ENCODE measurements around the gene TUBA3C.
"Not testable (repeated sequence)": the region's sequence is repeated elsewhere in the genome, so short reads cannot be mapped to it uniquely, and the experiment has no call there.

The TUBA3C gene

GRCh38 chr13:19176981-19177776, 4.4 kb downstream of the TUBA3C start:
- H3K27ac Mint-ChIP-seq; H3K9me3 Mint-ChIP-seq (ENCODE audit: low read depth): not testable (repeated sequence)

GRCh38 chr13:19173752-19174151, 7.9 kb downstream of the TUBA3C start:
- no peaks in the 10 kb centered on the region for H3K27me3 Mint-ChIP-seq
- no peaks in the 10 kb centered on the region for H3K9me3 Mint-ChIP-seq (ENCODE audit: low read depth)
- H3K27ac Mint-ChIP-seq, result no peak overlapping the region
- no peak overlapping the region for H3K4me3 Mint-ChIP-seq
- H3K4me1 Mint-ChIP-seq (ENCODE audit: low read depth), result no peaks in the 10 kb centered on the region
- H3K36me3 Mint-ChIP-seq, result no peaks in the 10 kb centered on the region

More at GRCh38 chr13:19176981-19177776, 4.4 kb downstream of the TUBA3C start:
- not testable (repeated sequence) for H3K36me3 Mint-ChIP-seq; H3K4me1 Mint-ChIP-seq (ENCODE audit: low read depth); H3K4me3 Mint-ChIP-seq; H3K27me3 Mint-ChIP-seq

GRCh38 chr13:19172647-19173030, 9.0 kb downstream of the TUBA3C start:
- H3K36me3 Mint-ChIP-seq, result no peaks in the 10 kb centered on the region
- H3K27ac Mint-ChIP-seq, result no peak overlapping the region
- H3K27me3 Mint-ChIP-seq, result no peaks in the 10 kb centered on the region
- H3K4me3 Mint-ChIP-seq, result no peak overlapping the region
- no peaks in the 10 kb centered on the region for H3K4me1 Mint-ChIP-seq (ENCODE audit: low read depth)
- H3K9me3 Mint-ChIP-seq (ENCODE audit: low read depth), result no peaks in the 10 kb centered on the region

- H3K27ac Mint-ChIP-seq, result no peak overlapping the region
- no peak overlapping the region for H3K4me3 Mint-ChIP-seq
- no peaks in the 10 kb centered on the region for H3K4me1 Mint-ChIP-seq (ENCODE audit: low read depth)
- H3K36me3 Mint-ChIP-seq, result no peaks in the 10 kb centered on the region
- H3K9me3 Mint-ChIP-seq (ENCODE audit: low read depth), result no peaks in the 10 kb centered on the region
- no peaks in the 10 kb centered on the region for H3K27me3 Mint-ChIP-seq
Observed at GRCh38 chr13:19172007-19172646, 9.5 kb downstream of the TUBA3C start.

- no peaks in the 10 kb centered on the region for H3K4me1 Mint-ChIP-seq (ENCODE audit: low read depth)
- no peak overlapping the region for H3K27ac Mint-ChIP-seq
- no peak overlapping the region for H3K4me3 Mint-ChIP-seq
- H3K27me3 Mint-ChIP-seq, result no peaks in the 10 kb centered on the region
- H3K36me3 Mint-ChIP-seq, result no peaks in the 10 kb centered on the region
- H3K9me3 Mint-ChIP-seq (ENCODE audit: low read depth), result no peaks in the 10 kb centered on the region
Observed at GRCh38 chr13:19171563-19171962, 10.1 kb downstream of the TUBA3C start.

- Mint-ChIP-seq H3K4me1 (ENCODE audit: low read depth) (no peaks in the 10 kb centered on the region), H3K36me3 (no peaks in the 10 kb centered on the region), H3K4me3 (no peak overlapping the region), H3K9me3 (ENCODE audit: low read depth) (no peaks in the 10 kb centered on the region), H3K27ac (no peak overlapping the region), H3K27me3 (no peaks in the 10 kb centered on the region)
Observed at GRCh38 chr13:19169991-19170390, 11.6 kb downstream of the TUBA3C start.

- Mint-ChIP-seq H3K27ac (no peak overlapping the region), H3K36me3 (no peaks in the 10 kb centered on the region), H3K9me3 (ENCODE audit: low read depth) (no peaks in the 10 kb centered on the region), H3K27me3 (no peaks in the 10 kb centered on the region), H3K4me3 (no peak overlapping the region), H3K4me1 (ENCODE audit: low read depth) (no peaks in the 10 kb centered on the region)
Observed at GRCh38 chr13:19169496-19169895, 12.1 kb downstream of the TUBA3C start.

- Mint-ChIP-seq H3K27ac (no peak overlapping the region), H3K4me1 (ENCODE audit: low read depth) (no peaks in the 10 kb centered on the region), H3K27me3 (no peaks in the 10 kb centered on the region), H3K4me3 (no peak overlapping the region), H3K9me3 (ENCODE audit: low read depth) (peaks cover 9% of the 10 kb centered on the region), H3K36me3 (peaks cover 2% of the 10 kb centered on the region)
Observed at GRCh38 chr13:19161308-19161707, 20.3 kb downstream of the TUBA3C start.

GRCh38 chr13:19159761-19160420, 21.7 kb downstream of the TUBA3C start:
- Mint-ChIP-seq H3K4me1 (ENCODE audit: low read depth) (no peaks in the 10 kb centered on the region), H3K4me3 (no peak overlapping the region), H3K27me3 (no peaks in the 10 kb centered on the region), H3K36me3 (peaks cover 2% of the 10 kb centered on the region), H3K27ac (no peak overlapping the region), H3K9me3 (ENCODE audit: low read depth) (peaks cover 9% of the 10 kb centered on the region)

- Mint-ChIP-seq H3K27ac (no peak overlapping the region), H3K27me3 (no peaks in the 10 kb centered on the region), H3K4me3 (no peak overlapping the region), H3K9me3 (ENCODE audit: low read depth) (peaks cover 8% of the 10 kb centered on the region), H3K36me3 (peaks cover 2% of the 10 kb centered on the region), H3K4me1 (ENCODE audit: low read depth) (no peaks in the 10 kb centered on the region)
Observed at GRCh38 chr13:19159181-19159580, 22.4 kb downstream of the TUBA3C start.

- Mint-ChIP-seq H3K27ac (no peak overlapping the region), H3K4me1 (ENCODE audit: low read depth) (no peaks in the 10 kb centered on the region), H3K4me3 (no peak overlapping the region), H3K9me3 (ENCODE audit: low read depth) (peaks cover 4% of the 10 kb centered on the region), H3K27me3 (no peaks in the 10 kb centered on the region), H3K36me3 (no peaks in the 10 kb centered on the region)
Observed at GRCh38 chr13:19158526-19159174, 23.0 kb downstream of the TUBA3C start.

- no peak overlapping the region for H3K27ac Mint-ChIP-seq
- no peak overlapping the region for H3K4me3 Mint-ChIP-seq
- no peaks in the 10 kb centered on the region for H3K27me3 Mint-ChIP-seq
- H3K9me3 Mint-ChIP-seq (ENCODE audit: low read depth), result no peaks in the 10 kb centered on the region
- H3K36me3 Mint-ChIP-seq, result no peaks in the 10 kb centered on the region
- H3K4me1 Mint-ChIP-seq (ENCODE audit: low read depth), result no peaks in the 10 kb centered on the region
Observed at GRCh38 chr13:19158006-19158405, 23.6 kb downstream of the TUBA3C start.

- no peak overlapping the region for H3K4me3 Mint-ChIP-seq
- no peaks in the 10 kb centered on the region for H3K4me1 Mint-ChIP-seq (ENCODE audit: low read depth)
- H3K9me3 Mint-ChIP-seq (ENCODE audit: low read depth), result no peaks in the 10 kb centered on the region
- H3K27me3 Mint-ChIP-seq, result no peaks in the 10 kb centered on the region
- no peaks in the 10 kb centered on the region for H3K36me3 Mint-ChIP-seq
- no peak overlapping the region for H3K27ac Mint-ChIP-seq
Observed at GRCh38 chr13:19157461-19157860, 24.2 kb downstream of the TUBA3C start.

- Mint-ChIP-seq H3K4me3 (no peak overlapping the region), H3K27ac (no peak overlapping the region)
Observed at GRCh38 chr13:19156013-19156825, 25.4 kb downstream of the TUBA3C start.

More at GRCh38 chr13:19156013-19156825, 25.4 kb downstream of the TUBA3C start:
- Mint-ChIP-seq H3K36me3 (no peaks in the 10 kb centered on the region), H3K4me1 (ENCODE audit: low read depth) (no peaks in the 10 kb centered on the region), H3K9me3 (ENCODE audit: low read depth) (no peaks in the 10 kb centered on the region), H3K27me3 (peaks cover 1% of the 10 kb centered on the region)
